ENCODE results near the gene FMOD.

GRCh38 chr1:203336097-203336496 is 14.8 kb downstream of the FMOD start:
- TF ChIP-seq GATA2 (IDR thresholded peaks at IDR 0.05; ENCODE audit: low read depth, low read length) (no peak), GATA3 (IDR thresholded peaks at IDR 0.05; ENCODE audit: low read depth, low read length) (no peak)

Data from SH-SY5Y (cell line).